SK-N-SH (cell line): Measurements from ENCODE around the gene CDH23. TPM values are rescaled to one million over a fixed set of nuclear protein-coding genes. Genes with fewer than 3 reads are reported as not detected.

Source experiments
- CTCF ChIA-PET: fragments of 300-600, 350-600 bp; formaldehyde crosslinking; extraction: SDS; loops from one replicate; lab custom pipeline; 2021; lab: Yijun Ruan, JAX
- POLR2A ChIA-PET: fragments of 350-600 bp; sonication (Branson Sonifier 250); formaldehyde crosslinking; extraction: SDS; loops from one replicate; lab custom pipeline; 2020; ENCODE audit warnings: antibody characterized with exemption, inconsistent platforms; lab: Yijun Ruan, JAX
- DNase-seq: peaks from one replicate; pipeline ENCODE4 v3.0.0; 2012
- H2AFZ ChIP-seq: fragments of 200-600 bp; sonication (generic); 2 replicates; pipeline ENCODE4 v1.8.1; 2016; ENCODE audit warnings: antibody characterized with exemption, mild to moderate bottlenecking, low read depth
- H3F3A ChIP-seq: fragments of 200-600 bp; sonication (generic); replicated peaks from 2 replicates; pipeline ENCODE3; 2016; ENCODE audit warnings: antibody characterized with exemption, mild to moderate bottlenecking; ENCODE audit not compliant: insufficient read depth
- H3K27ac ChIP-seq, 2 experiments: fragments of 200-500 bp in 1 of 2; fragments of 200-600 bp in 1 of 2; sonication (Bioruptor generic) in 1 of 2; sonication (generic), shearing (Covaris generic) in 1 of 2; 2 replicates each; pipeline versions ENCODE4 v1.5.1 to v1.6.1; 2014 to 2016; ENCODE audit warnings: low read depth in 2 of 2, inconsistent platforms in 1 of 2, low read length in 1 of 2, mild to moderate bottlenecking in 1 of 2, mixed read lengths in 1 of 2
- H3K27me3 ChIP-seq: fragments of 200-600 bp; sonication (generic), shearing (Covaris generic); 2 replicates; pipeline ENCODE4 v1.6.1; 2016; ENCODE audit warnings: mixed run types; ENCODE audit not compliant: insufficient read depth
- H3K36me3 ChIP-seq, 2 experiments: fragments of 200-500 bp in 1 of 2; fragments of 200-600 bp in 1 of 2; sonication (Bioruptor generic) in 1 of 2; sonication (generic) in 1 of 2; replicated peaks in 1 of 2; 2 replicates each; pipeline versions ENCODE3 to v1.5.1; 2014 to 2016; ENCODE audit warnings: low read length in 1 of 2, mild to moderate bottlenecking in 1 of 2; ENCODE audit not compliant: insufficient read depth in 2 of 2, control insufficient read depth in 1 of 2
- H3K4me1 ChIP-seq, 2 experiments: fragments of 200-500 bp in 1 of 2; fragments of 200-600 bp in 1 of 2; sonication (Bioruptor generic) in 1 of 2; sonication (generic), shearing (Covaris generic) in 1 of 2; 2 replicates each; pipeline versions ENCODE4 v1.5.1 to v1.6.1; 2014 to 2016; ENCODE audit warnings: low read depth in 1 of 2, low read length in 1 of 2, mixed run types in 1 of 2; ENCODE audit not compliant: insufficient read depth in 2 of 2, control insufficient read depth in 1 of 2
- H3K4me2 ChIP-seq: fragments of 200-600 bp; sonication (generic), shearing (Covaris generic); 2 replicates; pipeline ENCODE4 v1.6.1; 2017; ENCODE audit warnings: mixed run types
- H3K4me3 ChIP-seq, 2 experiments: fragments of 200-500 bp in 1 of 2; fragments of 200-600 bp in 1 of 2; sonication (Bioruptor generic) in 1 of 2; sonication (generic), shearing (Covaris generic) in 1 of 2; 2 replicates each; pipeline versions ENCODE4 v1.5.1 to v1.8.1; 2014 to 2016; ENCODE audit warnings: low read depth in 2 of 2, inconsistent platforms in 1 of 2, low read length in 1 of 2, mild to moderate bottlenecking in 1 of 2, mixed read lengths in 1 of 2, moderate library complexity in 1 of 2
- H3K79me2 ChIP-seq: fragments of 200-600 bp; sonication (generic); 2 replicates; pipeline ENCODE4 v1.8.1; 2017; ENCODE audit warnings: mild to moderate bottlenecking; ENCODE audit not compliant: insufficient read depth
- H3K9ac ChIP-seq: fragments of 200-600 bp; sonication (generic); 2 replicates; pipeline ENCODE4 v1.6.1; 2017; ENCODE audit warnings: mixed run types
- H3K9me2 ChIP-seq: fragments of 200-600 bp; sonication (generic); 2 replicates; pipeline ENCODE4 v1.6.1; 2017; ENCODE audit warnings: mixed run types
- H3K9me3 ChIP-seq: fragments of 200-600 bp; sonication (generic); 2 replicates; pipeline ENCODE4 v1.6.1; 2017; ENCODE audit warnings: mixed run types, mild to moderate bottlenecking, moderate library complexity
- H4K20me1 ChIP-seq: fragments of 200-600 bp; sonication (generic); 2 replicates; pipeline ENCODE4 v1.6.1; 2017; ENCODE audit warnings: mild to moderate bottlenecking, mixed run types; ENCODE audit not compliant: insufficient read depth
- CHD2 ChIP-seq: fragments of 150-350 bp; IDR thresholded peaks from 2 replicates; pipeline ENCODE4 v1.6.1; 2018; ENCODE audit warnings: low read length; ENCODE audit not compliant: partially characterized antibody
- ELF1 ChIP-seq: IDR thresholded peaks from 2 replicates; pipeline ENCODE4 v1.4.0; 2012
- EP300 ChIP-seq, 2 experiments: IDR thresholded peaks; 2 replicates each; pipeline versions ENCODE4 v1.4.0 to v1.6.1; 2012; ENCODE audit warnings: borderline replicate concordance in 1 of 2, low read depth in 1 of 2, low read length in 1 of 2
- EZH2phosphoT487 ChIP-seq: fragments of 200-600 bp; sonication (generic); IDR thresholded peaks from 2 replicates; pipeline ENCODE4 v1.6.1; 2017; ENCODE audit warnings: low read depth, mixed run types, mild to moderate bottlenecking, antibody characterized with exemption, moderate library complexity, borderline replicate concordance
- MXI1 ChIP-seq: IDR thresholded peaks from 2 replicates; pipeline ENCODE4 v1.6.1; 2012; ENCODE audit warnings: mild to moderate bottlenecking, low read depth, low read length, improper control_type of control experiment
- POLR2AphosphoS5 ChIP-seq: IDR thresholded peaks from 2 replicates; pipeline ENCODE4 v1.6.1; 2012; ENCODE audit warnings: low read depth, low read length
- RXRA ChIP-seq: IDR thresholded peaks from 2 replicates; pipeline ENCODE4 v1.4.0; 2012; ENCODE audit warnings: low read depth, mild to moderate bottlenecking, borderline replicate concordance
- TAF1 ChIP-seq: IDR thresholded peaks from 2 replicates; pipeline ENCODE4 v1.6.1; 2012; ENCODE audit warnings: low read depth, mild to moderate bottlenecking, low read length, moderate library complexity, borderline replicate concordance
- TEAD4 ChIP-seq: IDR thresholded peaks from 2 replicates; pipeline ENCODE4 v1.4.0; 2012; ENCODE audit warnings: mild to moderate bottlenecking, borderline replicate concordance; ENCODE audit not compliant: insufficient read depth
- YY1 ChIP-seq: IDR thresholded peaks from 2 replicates; pipeline ENCODE4 v1.4.0; 2012; ENCODE audit warnings: low read depth, mild to moderate bottlenecking
- WGBS: methylation state at CpG from one replicate; pipeline ENCODE4 v1.1.6; 2017; ENCODE audit warnings: low lambda C conversion rate; 5-methylcytosine and 5-hydroxymethylcytosine counted together
- polyA plus RNA-seq, 3 experiments: library from polyadenylated mRNA; depleted of rRNA; stranded (reverse); fragments of >200 nt; gene quantifications; 2 replicates each; pipeline ENCODE4 v1.2.3, GENCODE V29; 2012
- TF ChIP-seq, protein P1 (sequence below): IDR thresholded peaks from 2 replicates; pipeline ENCODE4 v1.4.0; 2012; ENCODE audit warnings: low read depth, borderline replicate concordance
- TF ChIP-seq, protein P2 (sequence below): fragments of 150-350 bp; IDR thresholded peaks from 2 replicates; pipeline ENCODE4 v1.6.1; 2016; ENCODE audit warnings: mild to moderate bottlenecking, low read depth, low read length
- TF ChIP-seq, protein P3 (sequence below): fragments of 150-350 bp; IDR thresholded peaks from 2 replicates; pipeline ENCODE4 v1.6.1; 2017; ENCODE audit warnings: antibody characterized with exemption, low read length, low read depth, borderline replicate concordance
- TF ChIP-seq, protein P4 (sequence below): IDR thresholded peaks from 2 replicates; pipeline ENCODE4 v1.4.0; 2012; ENCODE audit warnings: low read depth, borderline replicate concordance

CDH23 gene
- polyA plus RNA-seq, 1 of the 3 experiments (the other 2 are of a cell fraction): 0.03 TPM

DNA sequence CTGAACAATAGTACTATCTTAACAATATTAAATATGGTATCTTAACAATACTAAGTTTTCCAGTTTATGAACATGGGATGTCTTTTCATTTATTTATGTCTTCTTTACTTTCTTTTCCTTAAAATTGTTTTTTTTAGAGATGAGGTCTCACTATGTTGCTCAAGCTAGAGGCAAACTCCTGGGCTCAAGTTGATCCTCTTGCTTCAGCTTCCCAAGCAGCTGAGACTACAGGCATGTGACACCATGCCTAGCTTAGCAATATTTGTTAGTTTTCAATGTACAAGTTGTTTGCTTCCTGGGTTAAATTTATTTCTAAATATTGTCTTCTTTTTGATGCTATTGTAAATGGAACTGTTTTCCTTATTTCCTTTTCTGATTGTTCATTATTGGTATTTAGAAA, 16.9 kb downstream of the CDH23 start:
- Histone ChIP-seq H3K79me2 (no peaks in the 10 kb centered on the region), H4K20me1 (no peaks in the 10 kb centered on the region), H3K4me2 (no peak overlapping the region), H3K9me2 (no peaks in the 10 kb centered on the region), H3K9me3 (peaks cover 15% of the 10 kb centered on the region), H3K4me1 (no peaks in the 10 kb centered on the region), H3K27me3 (no peaks in the 10 kb centered on the region), H2AFZ (no peak overlapping the region), H3K36me3 (no peaks in the 10 kb centered on the region), H3K9ac (no peak overlapping the region), H3K27ac (no peak overlapping the region), H3K4me3 (no peak overlapping the region), H3F3A (no peaks in the 10 kb centered on the region)
- no peak for DNase-seq
- ChIA-PET POLR2A (no interaction called here), CTCF (interaction anchor here (0.7 to 2.1 kb wide), 2 partner anchors 81 to 196 kb away, joined by 3 to 7 read pairs; no protein-coding TSS in a partner anchor)
- TF ChIP-seq EZH2phosphoT487 (no peak), EP300 (IDR thresholded peaks at IDR 0.05; ENCODE audit: borderline replicate concordance in 1 of 2, low read depth in 1 of 2, low read length in 1 of 2) (no peak), MXI1 (no peak), YY1 (no peak), TAF1 (no peak)
- TF ChIP-seq, protein P1, sequence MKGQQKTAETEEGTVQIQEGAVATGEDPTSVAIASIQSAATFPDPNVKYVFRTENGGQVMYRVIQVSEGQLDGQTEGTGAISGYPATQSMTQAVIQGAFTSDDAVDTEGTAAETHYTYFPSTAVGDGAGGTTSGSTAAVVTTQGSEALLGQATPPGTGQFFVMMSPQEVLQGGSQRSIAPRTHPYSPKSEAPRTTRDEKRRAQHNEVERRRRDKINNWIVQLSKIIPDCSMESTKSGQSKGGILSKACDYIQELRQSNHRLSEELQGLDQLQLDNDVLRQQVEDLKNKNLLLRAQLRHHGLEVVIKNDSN: no peak

DNA sequence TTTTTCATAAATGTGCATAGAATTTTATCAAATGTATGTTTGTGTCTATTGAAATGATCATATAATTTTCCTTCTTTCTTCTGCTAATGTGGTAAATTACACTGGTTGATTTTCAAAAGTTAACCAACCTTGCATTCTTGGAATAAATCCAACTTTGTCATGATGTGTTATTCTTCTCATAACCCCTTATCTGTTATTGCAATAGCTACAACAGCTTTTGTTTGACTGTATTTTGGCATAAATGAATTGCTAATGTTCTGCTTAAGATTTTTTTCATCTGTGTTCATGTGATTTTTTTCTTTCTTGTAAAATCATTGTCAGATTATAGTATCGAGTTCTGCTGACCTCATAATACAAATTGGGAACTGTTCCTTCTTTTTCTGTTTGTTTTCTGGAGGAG, 17.6 kb downstream of the CDH23 start:
- TF ChIP-seq CHD2 (no peak), RXRA (no peak), POLR2AphosphoS5 (no peak), EP300 (IDR thresholded peaks at IDR 0.05; ENCODE audit: borderline replicate concordance in 1 of 2, low read depth in 1 of 2, low read length in 1 of 2) (no peak), ELF1 (no peak), TEAD4 (no peak), MXI1 (no peak), YY1 (no peak)
- TF ChIP-seq, protein P2, sequence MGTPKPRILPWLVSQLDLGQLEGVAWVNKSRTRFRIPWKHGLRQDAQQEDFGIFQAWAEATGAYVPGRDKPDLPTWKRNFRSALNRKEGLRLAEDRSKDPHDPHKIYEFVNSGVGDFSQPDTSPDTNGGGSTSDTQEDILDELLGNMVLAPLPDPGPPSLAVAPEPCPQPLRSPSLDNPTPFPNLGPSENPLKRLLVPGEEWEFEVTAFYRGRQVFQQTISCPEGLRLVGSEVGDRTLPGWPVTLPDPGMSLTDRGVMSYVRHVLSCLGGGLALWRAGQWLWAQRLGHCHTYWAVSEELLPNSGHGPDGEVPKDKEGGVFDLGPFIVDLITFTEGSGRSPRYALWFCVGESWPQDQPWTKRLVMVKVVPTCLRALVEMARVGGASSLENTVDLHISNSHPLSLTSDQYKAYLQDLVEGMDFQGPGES: no peak
- TF ChIP-seq, protein P1: no peak
- TF ChIP-seq, protein P3, sequence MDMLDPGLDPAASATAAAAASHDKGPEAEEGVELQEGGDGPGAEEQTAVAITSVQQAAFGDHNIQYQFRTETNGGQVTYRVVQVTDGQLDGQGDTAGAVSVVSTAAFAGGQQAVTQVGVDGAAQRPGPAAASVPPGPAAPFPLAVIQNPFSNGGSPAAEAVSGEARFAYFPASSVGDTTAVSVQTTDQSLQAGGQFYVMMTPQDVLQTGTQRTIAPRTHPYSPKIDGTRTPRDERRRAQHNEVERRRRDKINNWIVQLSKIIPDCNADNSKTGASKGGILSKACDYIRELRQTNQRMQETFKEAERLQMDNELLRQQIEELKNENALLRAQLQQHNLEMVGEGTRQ: no peak
- TF ChIP-seq, protein P4, sequence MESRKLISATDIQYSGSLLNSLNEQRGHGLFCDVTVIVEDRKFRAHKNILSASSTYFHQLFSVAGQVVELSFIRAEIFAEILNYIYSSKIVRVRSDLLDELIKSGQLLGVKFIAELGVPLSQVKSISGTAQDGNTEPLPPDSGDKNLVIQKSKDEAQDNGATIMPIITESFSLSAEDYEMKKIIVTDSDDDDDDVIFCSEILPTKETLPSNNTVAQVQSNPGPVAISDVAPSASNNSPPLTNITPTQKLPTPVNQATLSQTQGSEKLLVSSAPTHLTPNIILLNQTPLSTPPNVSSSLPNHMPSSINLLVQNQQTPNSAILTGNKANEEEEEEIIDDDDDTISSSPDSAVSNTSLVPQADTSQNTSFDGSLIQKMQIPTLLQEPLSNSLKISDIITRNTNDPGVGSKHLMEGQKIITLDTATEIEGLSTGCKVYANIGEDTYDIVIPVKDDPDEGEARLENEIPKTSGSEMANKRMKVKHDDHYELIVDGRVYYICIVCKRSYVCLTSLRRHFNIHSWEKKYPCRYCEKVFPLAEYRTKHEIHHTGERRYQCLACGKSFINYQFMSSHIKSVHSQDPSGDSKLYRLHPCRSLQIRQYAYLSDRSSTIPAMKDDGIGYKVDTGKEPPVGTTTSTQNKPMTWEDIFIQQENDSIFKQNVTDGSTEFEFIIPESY: no peak

More for the DNA sequence above, 17.6 kb downstream of the CDH23 start:
- no peaks in the 10 kb centered on the region for H3K36me3 ChIP-seq
- no peak overlapping the region for H3K4me3 ChIP-seq
- H3K4me1 ChIP-seq: no peaks in the 10 kb centered on the region
- no peak for DNase-seq
- H3K9me3 ChIP-seq: peaks cover 15% of the 10 kb centered on the region
- ChIA-PET POLR2A (no interaction called here), CTCF (interaction anchor here (1.3 kb wide), 1 partner anchor 22 kb away, joined by 3 read pairs; no protein-coding TSS in a partner anchor)
- no peak overlapping the region for H3K27ac ChIP-seq
- H3F3A ChIP-seq: no peaks in the 10 kb centered on the region
- no peaks in the 10 kb centered on the region for H3K27me3 ChIP-seq
- WGBS: 29% methylated on average over 1 of the region's 1 CpG
- no peaks in the 10 kb centered on the region for H3K79me2 ChIP-seq
- no peaks in the 10 kb centered on the region for H4K20me1 ChIP-seq
- no peak overlapping the region for H3K9ac ChIP-seq
- H3K9me2 ChIP-seq: no peaks in the 10 kb centered on the region
- H3K4me2 ChIP-seq: no peak overlapping the region
- no peak overlapping the region for H2AFZ ChIP-seq
